Measurements from ENCODE around the gene TYR.
"Not testable (repeated sequence)": the region's sequence is repeated elsewhere in the genome, so short reads cannot be mapped to it uniquely, and the experiment has no call there.

The TYR gene

GRCh38 chr11:89177691-89178231 lies at the start of gene TYR:
Gene TYR (plus strand): TSS chr11:89177875. CDS start chr11:89177954, 79 bp downstream.
- no peak for DNase-seq

GRCh38 chr11:89136606-89137005 lies 41.1 kb upstream of the TYR start:
- DNase-seq: no peak

GRCh38 chr11:89147229-89147628 lies 30.4 kb upstream of the TYR start:
- no peak for DNase-seq

- DNase-seq: no peak
These were observed 17.7 kb upstream of the TYR start for GRCh38 chr11:89159974-89160373.

GRCh38 chr11:89161949-89162348 lies 15.7 kb upstream of the TYR start:
- DNase-seq: no peak

- no peak for DNase-seq
These were observed 14.0 kb upstream of the TYR start for GRCh38 chr11:89163686-89164085.

GRCh38 chr11:89168396-89168795 lies 9.3 kb upstream of the TYR start:
- no peak for DNase-seq

GRCh38 chr11:89175796-89176195 lies 1.9 kb upstream of the TYR start:
- no peak for DNase-seq

GRCh38 chr11:89176938-89177337 lies 737 bp upstream of the TYR start:
- no peak for DNase-seq

GRCh38 chr11:89181111-89181510 lies 3.4 kb downstream of the TYR start:
- no peak for DNase-seq

- DNase-seq: no peak
These were observed 5.3 kb downstream of the TYR start for GRCh38 chr11:89182773-89183518.

GRCh38 chr11:89184021-89184420 lies 6.3 kb downstream of the TYR start:
- DNase-seq: no peak

- no peak for DNase-seq
These were observed 12.1 kb downstream of the TYR start for GRCh38 chr11:89189776-89190175.

GRCh38 chr11:89201138-89201537 lies 23.5 kb downstream of the TYR start:
- DNase-seq: no peak

GRCh38 chr11:89203814-89204213 lies 26.1 kb downstream of the TYR start:
- DNase-seq: no peak

- DNase-seq: no peak
These were observed 27.7 kb downstream of the TYR start for GRCh38 chr11:89205378-89205777.

GRCh38 chr11:89220684-89221339 lies 43.1 kb downstream of the TYR start:
- no peak for DNase-seq

GRCh38 chr11:89235083-89235482 lies 57.4 kb downstream of the TYR start:
- no peak for DNase-seq

GRCh38 chr11:89235976-89236375 lies 58.3 kb downstream of the TYR start:
- DNase-seq: no peak

GRCh38 chr11:89247007-89247406 lies 69.3 kb downstream of the TYR start:
- DNase-seq: not testable (repeated sequence)

- DNase-seq: no peak
These were observed 71.5 kb downstream of the TYR start for GRCh38 chr11:89249196-89249595.

- not testable (repeated sequence) for DNase-seq
These were observed 83.8 kb downstream of the TYR start for GRCh38 chr11:89261483-89261882.

- no peak for DNase-seq
These were observed 90.1 kb downstream of the TYR start for GRCh38 chr11:89267660-89268302.

Measured in stimulated activated CD4-positive, alpha-beta T cell treated with anti-CD3 and anti-CD28 coated beads, Interleukin-4, amount 100 ng/mL, for 24 hours (primary cell).